Ishikawa (cell line): Measurements from ENCODE around the gene CDT1.

Source experiments
- CEBPB ChIP-seq: IDR thresholded peaks from 2 replicates; pipeline ENCODE4 v1.6.1; 2012
- CREB1 ChIP-seq: IDR thresholded peaks from 2 replicates; pipeline ENCODE4 v1.6.1; 2012; ENCODE audit warnings: low read depth
- EGR1 ChIP-seq: IDR thresholded peaks from 2 replicates; pipeline ENCODE4 v1.6.1; 2012
- EP300 ChIP-seq: IDR thresholded peaks from 2 replicates; pipeline ENCODE4 v1.6.1; 2012; ENCODE audit warnings: borderline replicate concordance
- FOXM1 ChIP-seq: IDR thresholded peaks from 2 replicates; pipeline ENCODE4 v1.6.1; 2012; ENCODE audit warnings: low read depth, borderline replicate concordance
- NFIC ChIP-seq: IDR thresholded peaks from 2 replicates; pipeline ENCODE4 v1.6.1; 2012
- RAD21 ChIP-seq: IDR thresholded peaks from 2 replicates; pipeline ENCODE4 v1.6.1; 2012; ENCODE audit warnings: low read depth
- REST ChIP-seq: IDR thresholded peaks from 2 replicates; pipeline ENCODE4 v1.6.1; 2012; ENCODE audit warnings: low read depth, mild to moderate bottlenecking
- TAF1 ChIP-seq: IDR thresholded peaks from 2 replicates; pipeline ENCODE4 v1.6.1; 2012; ENCODE audit warnings: low read depth, mild to moderate bottlenecking
- TCF12 ChIP-seq: IDR thresholded peaks from 2 replicates; pipeline ENCODE4 v1.6.1; 2012; ENCODE audit warnings: low read depth
- TEAD4 ChIP-seq: IDR thresholded peaks from 2 replicates; pipeline ENCODE4 v1.6.1; 2012
- USF1 ChIP-seq: IDR thresholded peaks from 2 replicates; pipeline ENCODE4 v1.6.1; 2012
- YY1 ChIP-seq: IDR thresholded peaks from 2 replicates; pipeline ENCODE4 v1.6.1; 2012; ENCODE audit warnings: low read depth
- ZBTB7A ChIP-seq: IDR thresholded peaks from 2 replicates; pipeline ENCODE4 v1.6.1; 2012; ENCODE audit warnings: low read depth
- TF ChIP-seq, protein P1 (sequence below): IDR thresholded peaks from 2 replicates; pipeline ENCODE4 v1.6.1; 2012

Gene CDT1

DNA sequence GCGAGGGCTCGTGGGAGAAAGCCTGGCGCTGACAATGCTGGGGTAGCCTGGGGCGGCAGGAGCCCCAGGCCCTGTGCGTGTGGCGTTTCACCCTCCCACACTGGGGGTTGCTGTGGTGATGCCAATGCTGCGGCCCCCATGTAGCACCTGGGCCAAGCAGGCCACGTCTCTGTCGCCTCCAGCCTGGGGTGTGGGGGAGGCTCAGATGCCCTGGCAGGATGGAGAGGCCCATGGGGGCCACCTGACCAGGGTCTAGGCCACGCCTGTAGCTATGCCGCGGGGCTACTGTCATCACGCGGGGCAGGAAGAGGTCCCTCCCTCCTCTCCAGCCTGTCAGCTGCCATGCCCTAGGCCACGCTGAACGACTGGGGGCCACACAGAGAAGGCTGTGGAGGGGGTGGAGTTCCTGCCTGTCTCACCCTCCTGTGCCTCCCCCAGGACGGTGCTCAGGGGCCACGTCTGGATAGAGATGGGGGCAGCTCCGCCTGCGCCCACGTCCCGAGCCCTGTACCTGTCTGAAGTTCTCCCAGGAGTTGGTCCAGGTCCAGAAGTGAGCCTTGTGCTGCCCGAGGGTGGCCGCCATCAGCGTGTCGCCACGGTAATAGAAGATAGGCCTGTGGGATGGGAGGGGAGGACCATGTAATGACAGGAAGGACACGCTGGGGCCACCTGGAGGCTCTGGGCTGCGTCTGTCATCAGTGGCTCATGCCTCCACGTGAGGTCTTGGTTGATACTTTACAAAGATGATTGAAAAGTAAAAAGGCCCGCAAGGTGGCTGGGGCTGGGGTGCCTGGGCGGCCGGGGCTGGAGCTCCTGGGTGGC, 20.9 kb downstream of the CDT1 start:
- TF ChIP-seq USF1 (no peak), EP300 (no peak), ZBTB7A (no peak), TCF12 (no peak), YY1 (no peak), CEBPB (no peak)

GRCh38 chr16:88825146-88825545, 21.6 kb downstream of the CDT1 start:
- TF ChIP-seq EP300 = no peak
- no peak for TF ChIP-seq RAD21
- no peak for TF ChIP-seq REST
- TF ChIP-seq CREB1 = no peak
- TF ChIP-seq USF1 = no peak
- no peak for TF ChIP-seq TAF1
- TF ChIP-seq EGR1 = no peak

DNA sequence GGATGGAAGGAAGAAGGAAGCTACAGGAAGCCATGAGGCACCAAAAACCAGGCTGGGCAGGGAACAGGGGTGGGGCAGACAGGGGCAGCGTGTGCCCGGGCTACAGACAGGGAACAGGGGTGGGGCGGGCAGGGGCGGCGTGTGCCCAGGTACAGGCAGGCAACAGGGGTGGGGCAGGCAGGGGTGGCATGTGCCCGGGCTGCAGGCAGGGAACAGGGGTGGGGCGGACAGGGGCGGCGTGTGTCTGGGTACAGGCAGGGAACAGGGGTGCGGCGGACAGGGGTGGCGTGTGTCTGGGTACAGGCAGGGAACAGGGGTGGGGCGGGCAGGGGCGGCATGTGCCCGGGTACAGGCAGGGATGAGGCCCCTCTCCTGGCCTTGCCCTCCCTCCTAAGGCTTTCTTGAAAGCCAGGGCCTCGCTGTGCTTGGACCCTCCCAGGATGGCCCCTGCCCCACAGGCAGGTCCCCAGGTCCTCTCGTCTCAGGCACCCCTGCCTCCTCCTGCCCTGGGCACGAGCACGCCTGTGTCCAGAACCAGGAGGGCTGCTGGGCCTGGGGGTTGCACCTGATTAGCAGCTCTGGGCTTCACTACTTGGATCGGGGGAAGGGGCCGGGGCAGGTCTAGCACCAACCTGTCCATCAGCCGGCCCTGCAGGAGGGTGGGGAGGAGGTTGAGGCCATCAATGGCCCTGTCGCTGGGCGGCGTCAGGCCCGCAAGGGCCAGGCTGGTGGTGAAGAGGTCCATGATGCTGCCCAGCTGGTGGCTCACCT, 22.7 kb downstream of the CDT1 start:
- TF ChIP-seq, protein P1, sequence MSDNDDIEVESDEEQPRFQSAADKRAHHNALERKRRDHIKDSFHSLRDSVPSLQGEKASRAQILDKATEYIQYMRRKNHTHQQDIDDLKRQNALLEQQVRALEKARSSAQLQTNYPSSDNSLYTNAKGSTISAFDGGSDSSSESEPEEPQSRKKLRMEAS = no peak
- no peak for TF ChIP-seq CEBPB
- no peak for TF ChIP-seq REST
- no peak for TF ChIP-seq RAD21
- no peak for TF ChIP-seq TAF1
- TF ChIP-seq USF1 = no peak
- no peak for TF ChIP-seq EGR1
- no peak for TF ChIP-seq ZBTB7A

- no peak for TF ChIP-seq TAF1
- no peak for TF ChIP-seq RAD21
- TF ChIP-seq CREB1 = no peak
- no peak for TF ChIP-seq USF1
- no peak for TF ChIP-seq TCF12
- no peak for TF ChIP-seq REST
- TF ChIP-seq YY1 = no peak
- TF ChIP-seq EP300 = no peak
- TF ChIP-seq NFIC = no peak
- TF ChIP-seq CEBPB = no peak
- no peak for TF ChIP-seq FOXM1
- no peak for TF ChIP-seq TEAD4
- TF ChIP-seq, protein P1 = no peak
These were observed 24.1 kb downstream of the CDT1 start for GRCh38 chr16:88827727-88828126.
